Fibroblast of pulmonary artery (primary cell): ENCODE measurements around the gene ZNF273.

Experiments
- DNase-seq: peaks from one replicate; pipeline ENCODE4 v3.0.0-alpha.2; 2010; ENCODE audit warnings: low read depth
- H3K4me3 ChIP-seq: replicated peaks from 2 replicates; pipeline ENCODE4 v1.5.1; 2011; ENCODE audit warnings: low read depth, mild to moderate bottlenecking, control low read depth, low read length, moderate library complexity
- TF ChIP-seq, protein P1 (sequence below): IDR thresholded peaks from 2 replicates; pipeline ENCODE4 v1.5.1; 2011; ENCODE audit warnings: mild to moderate bottlenecking, control low read depth, low read length, inconsistent platforms; ENCODE audit errors: missing control alignments

Gene ZNF273

GRCh38 chr7:64868499-64868898 lies 34.6 kb upstream of the ZNF273 start:
- TF ChIP-seq, protein P1, sequence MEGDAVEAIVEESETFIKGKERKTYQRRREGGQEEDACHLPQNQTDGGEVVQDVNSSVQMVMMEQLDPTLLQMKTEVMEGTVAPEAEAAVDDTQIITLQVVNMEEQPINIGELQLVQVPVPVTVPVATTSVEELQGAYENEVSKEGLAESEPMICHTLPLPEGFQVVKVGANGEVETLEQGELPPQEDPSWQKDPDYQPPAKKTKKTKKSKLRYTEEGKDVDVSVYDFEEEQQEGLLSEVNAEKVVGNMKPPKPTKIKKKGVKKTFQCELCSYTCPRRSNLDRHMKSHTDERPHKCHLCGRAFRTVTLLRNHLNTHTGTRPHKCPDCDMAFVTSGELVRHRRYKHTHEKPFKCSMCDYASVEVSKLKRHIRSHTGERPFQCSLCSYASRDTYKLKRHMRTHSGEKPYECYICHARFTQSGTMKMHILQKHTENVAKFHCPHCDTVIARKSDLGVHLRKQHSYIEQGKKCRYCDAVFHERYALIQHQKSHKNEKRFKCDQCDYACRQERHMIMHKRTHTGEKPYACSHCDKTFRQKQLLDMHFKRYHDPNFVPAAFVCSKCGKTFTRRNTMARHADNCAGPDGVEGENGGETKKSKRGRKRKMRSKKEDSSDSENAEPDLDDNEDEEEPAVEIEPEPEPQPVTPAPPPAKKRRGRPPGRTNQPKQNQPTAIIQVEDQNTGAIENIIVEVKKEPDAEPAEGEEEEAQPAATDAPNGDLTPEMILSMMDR: no peak
- DNase-seq: no peak
- H3K4me3 ChIP-seq: no peak overlapping the region

GRCh38 chr7:64869121-64869725 lies 33.9 kb upstream of the ZNF273 start:
- no peak overlapping the region for H3K4me3 ChIP-seq
- TF ChIP-seq, protein P1: no peak
- no peak for DNase-seq

DNA sequence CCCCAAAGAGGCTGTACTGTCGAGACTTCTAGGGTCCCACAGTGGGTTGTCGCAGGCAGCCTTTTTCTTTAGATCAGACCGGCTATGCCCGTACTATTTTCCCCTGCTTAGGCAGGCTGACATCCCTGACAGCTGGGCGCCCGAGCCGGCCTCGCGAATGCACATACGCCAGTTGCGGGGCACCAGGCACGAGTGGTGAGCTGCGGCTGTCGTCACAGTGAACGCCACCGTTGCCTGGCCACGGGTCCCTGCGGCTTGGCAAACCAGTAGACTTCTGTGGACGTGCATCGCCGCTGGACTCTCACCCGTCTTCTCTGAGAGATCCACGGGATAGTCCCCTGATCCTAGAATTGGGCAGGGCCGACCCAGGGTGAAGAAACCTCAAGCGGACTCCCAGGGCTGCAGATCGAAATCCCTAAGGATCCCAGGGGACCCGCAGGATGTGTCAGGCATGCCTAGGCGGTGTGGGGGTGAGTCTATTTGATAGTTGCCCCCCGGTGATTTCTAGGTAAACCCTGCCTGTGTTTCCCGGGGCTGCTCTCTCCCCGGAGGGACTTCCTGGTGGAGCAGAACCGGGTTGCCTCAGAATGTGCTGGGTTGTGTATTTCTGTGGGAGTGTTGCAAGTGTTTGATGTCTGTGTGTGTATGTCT lies 33.0 kb upstream of the ZNF273 start:
- no peak for DNase-seq
- TF ChIP-seq, protein P1: no peak

DNA sequence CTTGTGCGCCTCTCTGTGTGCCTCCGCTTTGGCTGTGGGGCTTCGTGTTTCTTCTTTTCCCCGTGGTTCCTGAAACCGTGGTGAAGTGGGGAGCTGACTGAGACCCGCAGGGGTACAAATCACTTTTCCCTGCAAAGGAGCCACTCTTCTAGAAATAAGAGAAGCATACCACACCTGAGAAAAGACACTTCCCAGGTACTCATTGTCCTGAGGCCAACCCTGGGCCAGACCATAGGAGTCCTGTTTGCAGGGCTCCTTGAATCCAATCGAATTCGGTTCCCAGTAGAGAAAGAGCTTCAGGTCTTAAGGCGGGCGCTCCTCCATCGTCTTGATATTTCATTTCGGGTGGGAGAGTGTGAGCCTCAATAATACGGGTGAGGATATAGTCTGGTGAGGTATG lies 32.4 kb upstream of the ZNF273 start:
- TF ChIP-seq, protein P1: no peak
- no peak overlapping the region for H3K4me3 ChIP-seq
- no peak for DNase-seq

More for the DNA sequence above, 33.0 kb upstream of the ZNF273 start:
- no peak overlapping the region for H3K4me3 ChIP-seq

- no peak overlapping the region for H3K4me3 ChIP-seq
- TF ChIP-seq, protein P1: no peak
- no peak for DNase-seq
Observed at GRCh38 chr7:64871761-64872160, 31.3 kb upstream of the ZNF273 start.

- H3K4me3 ChIP-seq: no peak overlapping the region
- TF ChIP-seq, protein P1: no peak
- DNase-seq: no peak
Observed at GRCh38 chr7:64872351-64873154, 30.5 kb upstream of the ZNF273 start.
